Type B pancreatic cell (in vitro differentiated cells): ENCODE measurements around the gene CCND3. TPM values are rescaled to one million over a fixed set of nuclear protein-coding genes. Genes with fewer than 3 reads are reported as not detected.

Experiments
- DNase-seq: peaks from one replicate; pipeline ENCODE4 v3.0.0; 2021; ENCODE audit warnings: mixed read lengths; ENCODE audit not compliant: unreplicated experiment; ENCODE audit errors: extremely low spot score
- H3K27ac Mint-ChIP-seq: 2 replicates; pipeline ENCODE4 v1.8.0; 2021; ENCODE audit warnings: mild to moderate bottlenecking, mixed read lengths
- H3K27me3 Mint-ChIP-seq: 2 replicates; pipeline ENCODE4 v1.8.0; 2021; ENCODE audit warnings: mixed read lengths
- H3K36me3 Mint-ChIP-seq: 2 replicates; pipeline ENCODE4 v1.8.0; 2021; ENCODE audit warnings: mixed read lengths
- H3K4me1 Mint-ChIP-seq: one replicate; pipeline ENCODE4 v1.8.0; 2021; ENCODE audit warnings: mixed read lengths; ENCODE audit not compliant: unreplicated experiment
- H3K4me3 Mint-ChIP-seq: 2 replicates; pipeline ENCODE4 v1.8.0; 2021; ENCODE audit warnings: mild to moderate bottlenecking, mixed read lengths
- H3K9me3 Mint-ChIP-seq: 2 replicates; pipeline ENCODE4 v1.8.0; 2021; ENCODE audit warnings: mixed read lengths
- CTCF ChIP-seq: fragments of 200-600 bp; sonication (generic); conservative IDR thresholded peaks from 2 replicates; pipeline ENCODE4 v1.5.0; 2021; ENCODE audit warnings: antibody characterized with exemption, mild to moderate bottlenecking
- total RNA-seq: library from RNA; stranded (reverse); gene quantifications from 2 replicates; pipeline ENCODE4 v1.2.1, GENCODE V29; 2021; ENCODE audit warnings: low replicate concordance

Gene CCND3
- total RNA-seq, 1 donor from 2014 or later = 60.4 TPM

DNA sequence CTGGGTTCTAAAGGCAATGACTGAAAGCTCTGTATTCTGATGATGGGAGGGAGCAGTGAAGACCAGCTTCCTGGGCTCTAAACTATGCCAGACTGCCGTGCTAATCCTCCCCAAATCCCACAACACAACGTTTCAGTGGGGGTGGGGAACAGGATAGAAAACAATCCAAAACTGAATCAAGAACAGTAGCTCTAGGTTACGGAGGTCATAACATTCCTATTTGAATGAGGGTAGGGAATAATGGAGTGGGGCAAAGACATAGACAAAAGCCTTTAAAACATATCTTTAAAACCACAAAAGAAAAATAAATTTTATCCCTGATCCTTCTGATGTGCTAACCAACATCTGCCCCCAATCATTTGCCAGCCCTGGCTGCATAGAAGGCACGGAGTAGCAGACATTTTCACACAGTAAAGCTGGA lies 54.3 kb downstream of the CCND3 start:
- Mint-ChIP-seq H3K27ac (no peak overlapping the region), H3K27me3 (no peaks in the 10 kb centered on the region), H3K4me1 (peaks cover 5% of the 10 kb centered on the region), H3K4me3 (no peak overlapping the region), H3K36me3 (no peaks in the 10 kb centered on the region), H3K9me3 (no peaks in the 10 kb centered on the region)
- no peak for TF ChIP-seq CTCF
- DNase-seq = no peak

GRCh38 chr6:41885930-41886329 lies 55.7 kb downstream of the CCND3 start:
- no peak overlapping the region for H3K27ac Mint-ChIP-seq
- DNase-seq = no peak
- no peak for TF ChIP-seq CTCF
- no peaks in the 10 kb centered on the region for H3K9me3 Mint-ChIP-seq
- H3K27me3 Mint-ChIP-seq = no peaks in the 10 kb centered on the region
- no peaks in the 10 kb centered on the region for H3K36me3 Mint-ChIP-seq
- no peak overlapping the region for H3K4me3 Mint-ChIP-seq
- peaks cover 5% of the 10 kb centered on the region for H3K4me1 Mint-ChIP-seq

DNA sequence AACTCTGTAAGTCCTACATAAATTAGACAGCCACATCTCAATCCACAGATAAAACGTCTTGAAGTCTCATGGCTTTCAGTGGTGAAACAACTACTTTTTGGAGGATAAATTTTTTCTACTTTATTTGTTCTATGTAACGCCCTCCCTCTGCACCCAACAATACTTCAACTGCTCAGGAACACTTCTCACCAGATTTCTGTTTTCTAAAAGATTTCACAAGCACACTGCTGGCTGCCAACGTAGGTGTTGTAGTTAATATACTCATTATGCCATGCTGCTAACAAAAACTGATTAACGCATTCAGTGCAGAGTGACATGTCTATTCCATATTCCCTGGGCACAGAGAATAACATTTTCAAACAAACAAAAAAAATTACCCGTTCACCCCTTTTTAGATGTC lies 56.7 kb downstream of the CCND3 start:
- no peak for DNase-seq
- H3K27me3 Mint-ChIP-seq = no peaks in the 10 kb centered on the region
- H3K27ac Mint-ChIP-seq = no peak overlapping the region
- H3K36me3 Mint-ChIP-seq = no peaks in the 10 kb centered on the region
- no peaks in the 10 kb centered on the region for H3K9me3 Mint-ChIP-seq
- no peak overlapping the region for H3K4me3 Mint-ChIP-seq
- peaks cover 5% of the 10 kb centered on the region for H3K4me1 Mint-ChIP-seq
- no peak for TF ChIP-seq CTCF

Other genes with a start within 250 kb of the CCND3 start
- 4.6 and 6.2 TPM in 2 replicates for gene TFEB, start 206.2 kb downstream of the CCND3 start, total RNA-seq
- gene PGC, start 194.4 kb downstream of the CCND3 start, total RNA-seq = 3.5 and 56.6 TPM in 2 replicates
- gene FRS3, start 161.9 kb downstream of the CCND3 start, total RNA-seq = 2.2 and 7.0 TPM in 2 replicates
- gene PRICKLE4, start 161.0 kb downstream of the CCND3 start, total RNA-seq = 2.1 and 2.8 TPM in 2 replicates
- 193 and 203 TPM in 2 replicates for gene TOMM6, start 154.1 kb downstream of the CCND3 start, total RNA-seq
- gene USP49, start 46.4 kb downstream of the CCND3 start, total RNA-seq = 2.9 and 13.2 TPM in 2 replicates
- gene MED20, start 20.7 kb downstream of the CCND3 start, total RNA-seq = 31.8 and 35.7 TPM in 2 replicates
- gene BYSL, start 20.3 kb downstream of the CCND3 start, total RNA-seq = 32.3 and 36.5 TPM in 2 replicates
- gene TAF8, start 108.7 kb upstream of the CCND3 start, total RNA-seq = 30.7 and 36.0 TPM in 2 replicates
- gene C6orf132, start 200.8 kb upstream of the CCND3 start, total RNA-seq = 22.9 and 56.4 TPM in 2 replicates
- gene GUCA1A, start 231.6 kb upstream of the CCND3 start, total RNA-seq = 0.41 and 0.57 TPM in 2 replicates